Right lobe of liver (tissue), 6 donors: ENCODE measurements around the gene PTPRN2. TPM values are rescaled to one million over a fixed set of nuclear protein-coding genes. Genes with fewer than 3 reads are reported as not detected.

Experiments used
- ATAC-seq, 4 donors: fragments of 200-7000 bp; cut with Tn5 transposase; one replicate each; pipeline ENCODE4 v1.9.1; 2020; ENCODE audit warnings: mild to moderate bottlenecking in 4 of 4, moderate library complexity in 4 of 4
- DNase-seq, 3 donors: peaks; one replicate each; pipeline ENCODE4 v3.0.0-alpha.2; 2020
- H3K27ac ChIP-seq, 3 donors: fragments of 200-600 bp; one replicate each; pipeline ENCODE4 v1.8.0; 2022
- H3K27me3 ChIP-seq, 2 donors: fragments of 200-600 bp; one replicate each; pipeline ENCODE4 v1.8.0; 2022
- H3K36me3 ChIP-seq, 4 donors: fragments of 200-600 bp; sonication (generic) in 1 of 4; one replicate each; pipeline versions ENCODE4 v1.5.1 to v1.8.0; 2017 to 2022; ENCODE audit warnings: control low read depth in 1 of 4
- H3K4me1 ChIP-seq, 4 donors: fragments of 200-600 bp; sonication (generic) in 1 of 4; one replicate each; pipeline versions ENCODE4 v1.5.1 to v1.8.0; 2017 to 2022; ENCODE audit warnings: control low read depth in 1 of 4
- H3K4me3 ChIP-seq, 3 donors: fragments of 200-600 bp; one replicate each; pipeline ENCODE4 v1.8.0; 2022
- H3K9me3 ChIP-seq, 4 donors: fragments of 200-600 bp; sonication (generic) in 1 of 4; one replicate each; pipeline versions ENCODE4 v1.5.1 to v1.8.0; 2017 to 2022; ENCODE audit warnings: control low read depth in 1 of 4
- POLR2A ChIP-seq: fragments of 450-650 bp; IDR thresholded peaks from one replicate; pipeline ENCODE4 v1.6.1; 2017; ENCODE audit warnings: antibody characterized with exemption, mild to moderate bottlenecking
- WGBS: methylation state at CpG from one replicate; pipeline ENCODE4 v1.1.6; 2018; ENCODE audit warnings: low coverage, low lambda C conversion rate; ENCODE audit not compliant: insufficient coverage; ENCODE audit errors: missing lambda C conversion rate; 5-methylcytosine and 5-hydroxymethylcytosine counted together
- intact Hi-C, 2 donors: fragments of 100-400 bp; cut with DNase I; formaldehyde crosslinking; loops; one replicate each; pipeline versions ENCODE4 v1.11.2 to v1.14.1; 2022
- total RNA-seq, 6 experiments: library from RNA; depleted of rRNA in 2 of 6; stranded (reverse); fragments of >200 nt in 2 of 6; fragmentation: NEBNext Ultra II Directional in 3 of 6; extraction: Animal tissue kit (Norgen Biotek cat#: 25700) in 3 of 6; gene quantifications; one replicate each; pipeline versions ENCODE4 v1.1.0 to v1.2.4, GENCODE V29; 2016 to 2023
- TF ChIP-seq, protein P1 (sequence below), 4 donors: fragments of 200-600 bp in 3 of 4; fragments of 450-650 bp in 1 of 4; IDR thresholded peaks; one replicate each; pipeline versions ENCODE4 v1.5.1 to v1.8.0; 2016 to 2022; ENCODE audit warnings: antibody characterized with exemption in 4 of 4, mild to moderate bottlenecking in 2 of 4
- donor health status: DM: no; HTN: yes; CAD: no.
- donor health status: DM: no; HTN: no; CAD: no.
- donor health status: DM: no; HTN: no; CAD: no.
- donor health status: DM: no; HTN: yes; CAD: no.
- donor health status: DM: no; HTN: yes; CAD: no.

Gene PTPRN2
- total RNA-seq, 6 experiments from 2014 or later, result 0.15 to 0.87 (median 0.67) TPM

DNA sequence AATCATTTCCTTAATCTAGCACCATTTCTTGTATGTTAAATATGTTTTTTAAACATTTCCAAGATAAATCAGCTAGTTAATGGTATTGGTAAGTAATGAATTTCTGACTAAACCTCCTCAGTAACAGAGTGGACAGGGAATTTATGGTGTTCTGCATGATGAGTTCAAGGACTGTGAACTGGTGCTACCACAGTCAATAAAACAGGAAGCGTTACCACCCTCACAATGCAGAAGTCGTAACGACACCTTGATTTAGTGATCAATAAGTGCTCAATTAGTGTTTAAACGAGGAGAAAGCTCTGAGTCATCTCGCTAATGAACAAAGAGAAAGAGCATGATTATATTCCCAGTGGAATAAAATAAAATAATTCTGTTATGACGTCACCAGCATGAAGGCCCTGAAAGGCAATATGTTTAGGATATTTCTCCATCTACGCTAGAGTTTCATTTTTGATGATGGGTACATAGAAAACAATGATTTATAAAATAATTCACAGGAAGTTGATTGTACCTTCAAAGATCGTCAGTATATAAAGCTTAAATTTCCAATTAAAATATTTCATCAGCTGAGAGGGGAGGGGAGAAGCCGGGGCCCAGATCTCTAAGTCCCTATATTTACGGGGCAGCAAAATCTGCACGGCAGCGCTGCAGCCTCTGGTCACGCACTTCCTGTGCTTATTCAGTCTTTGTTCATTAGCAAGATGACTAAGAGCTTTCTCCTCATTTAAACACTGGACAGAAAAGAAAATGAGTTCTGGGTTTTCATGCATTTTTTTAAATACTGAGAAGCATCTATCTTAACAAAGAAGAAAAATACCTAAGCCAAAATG lies 400.5 kb downstream of the PTPRN2 start:
- DNase-seq (no peak), ATAC-seq (no peak)
- 60% methylated on average over 13 of the region's 13 CpGs for WGBS
- Histone ChIP-seq H3K4me3 (no peak overlapping the region), H3K27ac (no peak overlapping the region), H3K27me3 (no peaks in the 10 kb centered on the region), H3K4me1 (no peaks in the 10 kb centered on the region), H3K9me3 (no peaks in the 10 kb centered on the region), H3K36me3 (no peaks in the 10 kb centered on the region)
- intact Hi-C loops, result no loop called here
- TF ChIP-seq POLR2A, result no peak
- TF ChIP-seq, protein P1, sequence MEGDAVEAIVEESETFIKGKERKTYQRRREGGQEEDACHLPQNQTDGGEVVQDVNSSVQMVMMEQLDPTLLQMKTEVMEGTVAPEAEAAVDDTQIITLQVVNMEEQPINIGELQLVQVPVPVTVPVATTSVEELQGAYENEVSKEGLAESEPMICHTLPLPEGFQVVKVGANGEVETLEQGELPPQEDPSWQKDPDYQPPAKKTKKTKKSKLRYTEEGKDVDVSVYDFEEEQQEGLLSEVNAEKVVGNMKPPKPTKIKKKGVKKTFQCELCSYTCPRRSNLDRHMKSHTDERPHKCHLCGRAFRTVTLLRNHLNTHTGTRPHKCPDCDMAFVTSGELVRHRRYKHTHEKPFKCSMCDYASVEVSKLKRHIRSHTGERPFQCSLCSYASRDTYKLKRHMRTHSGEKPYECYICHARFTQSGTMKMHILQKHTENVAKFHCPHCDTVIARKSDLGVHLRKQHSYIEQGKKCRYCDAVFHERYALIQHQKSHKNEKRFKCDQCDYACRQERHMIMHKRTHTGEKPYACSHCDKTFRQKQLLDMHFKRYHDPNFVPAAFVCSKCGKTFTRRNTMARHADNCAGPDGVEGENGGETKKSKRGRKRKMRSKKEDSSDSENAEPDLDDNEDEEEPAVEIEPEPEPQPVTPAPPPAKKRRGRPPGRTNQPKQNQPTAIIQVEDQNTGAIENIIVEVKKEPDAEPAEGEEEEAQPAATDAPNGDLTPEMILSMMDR (IDR thresholded peaks at IDR 0.05), result no peak

DNA sequence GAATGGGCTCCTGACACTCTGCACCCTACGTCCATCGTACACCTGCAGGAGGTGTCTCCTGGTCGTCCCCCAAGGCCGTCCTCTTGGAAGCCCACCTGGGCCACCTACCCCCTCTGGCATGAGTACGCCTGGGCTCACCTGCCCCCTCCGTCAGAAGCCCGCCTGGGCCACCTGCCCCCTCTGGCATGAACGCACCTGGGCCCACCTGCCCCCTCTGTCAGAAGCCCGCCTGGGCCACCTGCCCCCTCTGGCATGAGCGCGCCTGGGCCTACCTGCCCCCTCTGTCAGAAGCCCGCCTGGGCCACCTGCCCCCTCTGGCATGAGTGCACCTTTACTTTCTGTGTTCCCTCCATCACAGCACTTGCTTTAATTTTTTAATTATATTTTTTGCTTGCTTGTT lies 401.2 kb downstream of the PTPRN2 start:
- ATAC-seq, result no peak
- WGBS, result 80% methylated on average over 3 of the region's 12 CpGs
- H3K4me3 ChIP-seq, result no peak overlapping the region
- H3K4me1 ChIP-seq, result no peaks in the 10 kb centered on the region
- DNase-seq, result no peak
- TF ChIP-seq, protein P1 (IDR thresholded peaks at IDR 0.05), result no peak
- H3K36me3 ChIP-seq, result no peaks in the 10 kb centered on the region
- no peak overlapping the region for H3K27ac ChIP-seq
- no peaks in the 10 kb centered on the region for H3K9me3 ChIP-seq
- no peaks in the 10 kb centered on the region for H3K27me3 ChIP-seq
- intact Hi-C loops, result no loop called here

DNA sequence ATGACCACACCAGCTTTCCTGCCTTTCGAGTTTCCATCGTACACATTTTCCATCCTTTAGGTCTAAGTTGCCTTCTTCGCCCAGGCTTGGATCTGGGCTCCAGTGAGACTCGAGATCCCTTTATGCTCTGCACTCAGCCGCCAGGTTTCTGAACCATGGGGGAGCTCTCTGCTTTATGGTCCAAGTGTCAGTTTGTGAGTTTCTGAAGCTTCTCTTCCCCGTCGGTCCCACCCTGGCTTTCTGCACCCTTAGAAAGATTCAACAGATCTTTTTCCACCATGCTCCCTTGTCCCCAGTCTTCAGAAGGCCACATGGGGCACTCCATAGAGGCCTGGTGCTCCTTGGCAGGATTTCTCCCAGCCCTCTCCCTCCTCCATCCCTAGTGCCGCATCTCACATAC lies 402.0 kb downstream of the PTPRN2 start:
- TF ChIP-seq, protein P1 (IDR thresholded peaks at IDR 0.05), result no peak
- no peak for TF ChIP-seq POLR2A
- no peak overlapping the region for H3K4me3 ChIP-seq
- DNase-seq, result no peak
- H3K9me3 ChIP-seq, result no peaks in the 10 kb centered on the region
- 63% methylated on average over 7 of the region's 8 CpGs for WGBS
- H3K4me1 ChIP-seq, result no peaks in the 10 kb centered on the region
- no peak for ATAC-seq
- H3K27me3 ChIP-seq, result no peaks in the 10 kb centered on the region
- no peaks in the 10 kb centered on the region for H3K36me3 ChIP-seq
- H3K27ac ChIP-seq, result no peak overlapping the region
- intact Hi-C loops, result no loop called here

DNA sequence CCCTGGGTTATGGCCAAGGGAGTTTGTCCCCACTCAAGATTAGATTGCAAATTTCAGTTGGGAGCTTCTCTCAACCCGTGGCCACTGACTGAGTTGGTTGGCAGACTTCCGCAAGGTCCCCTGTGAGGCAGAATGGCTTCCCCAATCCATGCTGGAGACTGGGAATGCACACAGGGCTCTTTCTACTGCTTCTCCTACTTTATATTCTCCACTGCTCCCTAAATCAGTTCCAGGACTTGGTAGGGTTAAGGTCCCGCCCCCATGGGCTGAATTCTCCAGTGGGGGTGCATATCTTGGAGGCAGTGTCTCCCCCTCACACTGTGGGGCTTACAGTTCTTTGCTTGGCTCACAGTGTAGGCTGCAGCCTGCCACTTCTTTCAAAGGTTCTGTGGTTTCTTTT lies 404.2 kb downstream of the PTPRN2 start:
- Histone ChIP-seq H3K27ac (no peak overlapping the region), H3K36me3 (no peaks in the 10 kb centered on the region), H3K9me3 (no peaks in the 10 kb centered on the region), H3K27me3 (no peaks in the 10 kb centered on the region), H3K4me1 (no peaks in the 10 kb centered on the region), H3K4me3 (no peak overlapping the region)
- ATAC-seq (no peak), DNase-seq (no peak)
- TF ChIP-seq POLR2A, result no peak
- TF ChIP-seq, protein P1 (IDR thresholded peaks at IDR 0.05), result no peak
- intact Hi-C loops, result no loop called here
- WGBS, result 25% methylated on average over 1 of the region's 3 CpGs
